ENCODE data around the gene HNRNPU. TPM values are rescaled to one million over a fixed set of nuclear protein-coding genes. Genes with fewer than 3 reads are reported as not detected.
A peak's percentile ranks its signal among the peaks of the same experiment; 100 is the strongest.

Gene HNRNPU
- total and polyA plus RNA-seq, 7 donors = 110 to 262 (median 186) TPM

DNA sequence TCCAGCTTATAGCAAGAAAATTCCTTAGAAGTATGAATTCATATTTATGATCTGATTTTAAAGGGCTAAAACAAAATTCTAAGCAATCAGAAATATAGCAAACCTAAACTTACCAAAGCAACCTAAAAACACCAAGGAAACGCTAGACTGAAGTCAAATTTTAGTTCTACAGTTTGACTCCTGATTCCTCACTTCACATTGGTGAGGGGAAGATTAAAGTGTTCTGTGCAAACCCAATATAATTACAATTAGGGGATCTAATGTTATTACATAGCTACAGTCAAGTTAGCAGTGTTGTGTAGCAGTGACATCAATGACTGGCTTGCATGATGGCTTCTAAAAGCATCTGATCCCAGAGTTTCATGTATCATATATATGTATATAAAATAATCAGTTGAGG is 11.6 kb downstream of the HNRNPU start:
- WGBS, 3 donors = 93 to 95% (median 94%) methylated on average over 1 of the region's 1 CpG
- Histone ChIP-seq H3K4me1 (peaks cover 40% of the 10 kb centered on the region), H3K9me3 (no peaks in the 10 kb centered on the region), H3K4me3 (no peak overlapping the region), H3K36me3 (ENCODE audit: insufficient read depth in 1 of 2, low read depth in 1 of 2) (peaks cover 12 to 100% of the 10 kb centered on the region in 2 donors), H3K27me3 (ENCODE audit: insufficient read depth in 3 of 3, low read length in 2 of 3) (no peaks in the 10 kb centered on the region), H3K27ac (peak overlapping the region; percentile 3)
- ATAC-seq = no peak
- TF ChIP-seq, protein P1, sequence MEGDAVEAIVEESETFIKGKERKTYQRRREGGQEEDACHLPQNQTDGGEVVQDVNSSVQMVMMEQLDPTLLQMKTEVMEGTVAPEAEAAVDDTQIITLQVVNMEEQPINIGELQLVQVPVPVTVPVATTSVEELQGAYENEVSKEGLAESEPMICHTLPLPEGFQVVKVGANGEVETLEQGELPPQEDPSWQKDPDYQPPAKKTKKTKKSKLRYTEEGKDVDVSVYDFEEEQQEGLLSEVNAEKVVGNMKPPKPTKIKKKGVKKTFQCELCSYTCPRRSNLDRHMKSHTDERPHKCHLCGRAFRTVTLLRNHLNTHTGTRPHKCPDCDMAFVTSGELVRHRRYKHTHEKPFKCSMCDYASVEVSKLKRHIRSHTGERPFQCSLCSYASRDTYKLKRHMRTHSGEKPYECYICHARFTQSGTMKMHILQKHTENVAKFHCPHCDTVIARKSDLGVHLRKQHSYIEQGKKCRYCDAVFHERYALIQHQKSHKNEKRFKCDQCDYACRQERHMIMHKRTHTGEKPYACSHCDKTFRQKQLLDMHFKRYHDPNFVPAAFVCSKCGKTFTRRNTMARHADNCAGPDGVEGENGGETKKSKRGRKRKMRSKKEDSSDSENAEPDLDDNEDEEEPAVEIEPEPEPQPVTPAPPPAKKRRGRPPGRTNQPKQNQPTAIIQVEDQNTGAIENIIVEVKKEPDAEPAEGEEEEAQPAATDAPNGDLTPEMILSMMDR (IDR thresholded peaks at IDR 0.05) = no peak
- intact Hi-C loops (cut with DNase I) = no loop called here
- DNase-seq = no peak

DNA sequence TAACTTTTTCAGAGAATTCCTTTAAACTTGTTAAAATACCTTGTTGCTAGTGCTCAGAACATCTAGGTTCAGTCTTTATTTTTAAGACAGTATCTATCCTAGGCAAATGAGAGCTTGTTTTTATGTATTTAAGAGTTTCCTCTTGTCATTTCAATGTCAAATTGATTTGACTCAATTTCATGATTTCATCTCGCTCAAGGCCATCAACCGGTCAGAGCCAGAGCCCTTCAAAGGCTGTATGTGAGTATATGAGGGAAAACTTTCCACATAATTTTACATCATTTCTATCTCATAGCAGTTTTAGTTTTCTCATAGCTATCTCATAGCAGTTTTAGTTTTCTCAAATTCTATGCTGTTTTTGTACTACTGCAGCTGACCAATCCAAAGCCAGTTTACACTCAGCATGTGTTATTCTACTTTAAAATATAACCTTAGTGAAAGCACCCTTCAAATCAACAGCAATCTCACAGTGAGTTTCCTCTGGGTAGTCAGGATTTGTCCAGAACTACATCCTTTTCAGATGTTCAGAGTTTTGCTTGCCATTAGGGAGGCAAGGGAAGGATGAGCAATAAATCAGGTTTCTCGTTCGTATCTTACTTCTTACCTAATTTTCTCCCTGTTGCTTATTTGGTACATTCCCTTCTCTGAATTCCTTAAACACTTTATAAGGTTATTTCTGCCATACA is 12.7 kb downstream of the HNRNPU start:
- intact Hi-C loops (cut with DNase I) = no loop called here
- peaks cover 10 to 100% of the 10 kb centered on the region in 2 donors for H3K36me3 ChIP-seq (ENCODE audit: insufficient read depth in 1 of 2, low read depth in 1 of 2)
- 83 to 87% (median 85%) methylated on average over 4 of the region's 4 CpGs for WGBS, 3 donors
- peaks cover 35% of the 10 kb centered on the region for H3K4me1 ChIP-seq
- no peaks in the 10 kb centered on the region for H3K27me3 ChIP-seq (ENCODE audit: insufficient read depth in 3 of 3, low read length in 2 of 3)
- no peaks in the 10 kb centered on the region for H3K9me3 ChIP-seq
- ATAC-seq = no peak
- no peak for DNase-seq
- TF ChIP-seq, protein P1 (IDR thresholded peaks at IDR 0.05) = no peak
- H3K4me3 ChIP-seq = no peak overlapping the region
- peak overlapping the region; percentile 1 for H3K27ac ChIP-seq

DNA sequence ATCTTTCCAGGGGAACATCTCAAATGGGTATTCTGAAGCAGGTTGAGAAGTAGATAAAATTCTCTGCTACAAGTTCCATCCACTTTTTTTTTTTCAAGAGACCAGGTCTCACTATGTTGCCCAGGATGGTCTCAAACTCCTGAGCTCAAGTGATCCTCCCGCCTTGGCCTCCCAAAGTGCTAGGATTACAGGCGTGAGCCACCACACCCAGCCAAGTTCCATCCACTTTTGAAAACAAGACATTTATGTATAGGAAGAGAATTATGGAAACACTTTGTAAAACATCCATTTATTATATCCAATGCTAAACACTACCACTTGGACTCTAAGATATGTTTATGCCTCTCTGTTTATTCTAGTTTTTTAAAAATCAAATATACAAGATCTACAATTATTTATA is 13.4 kb downstream of the HNRNPU start:
- Histone ChIP-seq H3K9me3 (no peaks in the 10 kb centered on the region), H3K4me3 (no peak overlapping the region), H3K27me3 (ENCODE audit: insufficient read depth in 3 of 3, low read length in 2 of 3) (no peaks in the 10 kb centered on the region), H3K36me3 (ENCODE audit: insufficient read depth in 1 of 2, low read depth in 1 of 2) (peaks cover 6 to 100% of the 10 kb centered on the region in 2 donors), H3K27ac (no peak overlapping the region), H3K4me1 (peaks cover 32% of the 10 kb centered on the region)
- 93 to 99% (median 94%) methylated on average over 2 of the region's 2 CpGs for WGBS, 3 donors
- ATAC-seq = no peak
- intact Hi-C loops (cut with DNase I) = no loop called here
- TF ChIP-seq, protein P1 (IDR thresholded peaks at IDR 0.05) = no peak
- no peak for DNase-seq

DNA sequence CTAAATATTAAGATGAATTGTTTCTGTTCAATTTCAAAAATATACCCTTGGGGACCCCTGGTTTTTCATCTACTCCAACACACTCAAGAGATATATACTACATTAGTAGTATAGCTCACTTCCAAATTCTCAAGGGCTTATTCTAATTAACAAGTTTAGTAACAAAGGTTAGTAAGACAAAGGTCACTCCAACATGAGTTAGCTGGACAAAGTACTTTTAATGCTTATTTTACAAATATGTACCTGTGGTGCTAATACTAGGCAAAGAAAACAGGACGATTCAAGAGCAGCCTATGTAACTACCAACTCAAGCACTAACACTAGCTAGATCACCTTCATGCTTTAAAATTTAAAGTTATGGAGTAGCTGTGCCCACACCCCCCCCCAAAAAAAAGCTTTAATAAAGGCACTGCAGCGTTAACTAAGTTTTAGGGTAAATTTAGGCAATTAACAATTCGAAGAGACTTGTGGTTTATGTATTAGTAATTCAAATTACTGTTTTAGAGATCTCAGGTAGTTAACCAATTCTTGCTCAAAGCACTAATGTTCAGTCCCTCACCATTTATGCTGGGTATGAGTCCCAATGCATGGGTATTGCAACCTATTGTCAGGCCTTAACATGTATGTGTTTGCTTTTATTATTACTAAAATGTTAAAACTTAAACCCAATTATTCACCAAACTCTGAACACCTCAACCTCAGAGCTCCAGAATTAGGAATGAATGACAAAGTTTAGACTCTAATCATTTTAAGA is 14.1 kb downstream of the HNRNPU start:
- Histone ChIP-seq H3K27me3 (ENCODE audit: insufficient read depth in 3 of 3, low read length in 2 of 3) (no peaks in the 10 kb centered on the region), H3K9me3 (no peaks in the 10 kb centered on the region), H3K4me3 (no peak overlapping the region), H3K4me1 (peaks cover 26% of the 10 kb centered on the region), H3K27ac (no peak overlapping the region), H3K36me3 (ENCODE audit: insufficient read depth in 1 of 2, low read depth in 1 of 2) (peaks cover 3 to 100% of the 10 kb centered on the region in 2 donors)
- intact Hi-C loops (cut with DNase I) = no loop called here
- no peak for ATAC-seq
- WGBS, 3 donors = 78 to 89% (median 84%) methylated on average over 3 of the region's 3 CpGs
- TF ChIP-seq, protein P1 (IDR thresholded peaks at IDR 0.05) = no peak
- DNase-seq = no peak
